Bronchial epithelial cell (primary cell): Measurements from ENCODE around the gene HOMEZ. TPM values are rescaled to one million over a fixed set of nuclear protein-coding genes. Genes with fewer than 3 reads are reported as not detected.
"Not testable (repeated sequence)": the region's sequence is repeated elsewhere in the genome, so short reads cannot be mapped to it uniquely, and the experiment has no call there.

ENCODE experiments used
- DNase-seq: peaks from one replicate; pipeline ENCODE4 v3.0.0-alpha.2; 2010; ENCODE audit warnings: low read depth
- FAIRE-seq: peaks from 2 replicates; lab custom pipeline; 2011; peaks lifted over from hg19 to GRCh38; lab: Jason Lieb, UNC
- H3K27me3 ChIP-seq: 2 replicates; pipeline ENCODE4 v1.5.1; 2011; ENCODE audit warnings: low read length; ENCODE audit not compliant: control insufficient read depth, insufficient read depth
- H3K36me3 ChIP-seq: 2 replicates; pipeline ENCODE4 v1.5.1; 2011; ENCODE audit warnings: low read length; ENCODE audit not compliant: control insufficient read depth, insufficient read depth
- H3K4me3 ChIP-seq: 2 replicates; pipeline ENCODE4 v1.5.1; 2011; ENCODE audit warnings: mild to moderate bottlenecking, low read depth, low read length, control low read depth
- CTCF ChIP-seq: IDR thresholded peaks from 2 replicates; pipeline ENCODE4 v1.5.1; 2011; ENCODE audit warnings: mild to moderate bottlenecking, moderate library complexity, low read length, control low read depth, inconsistent platforms; ENCODE audit not compliant: insufficient read depth, severe bottlenecking
- total RNA-seq: library from RNA; depleted of rRNA; stranded (reverse); fragments of >200 nt; gene quantifications from 2 replicates; pipeline ENCODE4 v1.2.1, GENCODE V29; 2014

Gene HOMEZ
- total RNA-seq, 1 donor from 2014 or later, result 5.0 TPM

DNA sequence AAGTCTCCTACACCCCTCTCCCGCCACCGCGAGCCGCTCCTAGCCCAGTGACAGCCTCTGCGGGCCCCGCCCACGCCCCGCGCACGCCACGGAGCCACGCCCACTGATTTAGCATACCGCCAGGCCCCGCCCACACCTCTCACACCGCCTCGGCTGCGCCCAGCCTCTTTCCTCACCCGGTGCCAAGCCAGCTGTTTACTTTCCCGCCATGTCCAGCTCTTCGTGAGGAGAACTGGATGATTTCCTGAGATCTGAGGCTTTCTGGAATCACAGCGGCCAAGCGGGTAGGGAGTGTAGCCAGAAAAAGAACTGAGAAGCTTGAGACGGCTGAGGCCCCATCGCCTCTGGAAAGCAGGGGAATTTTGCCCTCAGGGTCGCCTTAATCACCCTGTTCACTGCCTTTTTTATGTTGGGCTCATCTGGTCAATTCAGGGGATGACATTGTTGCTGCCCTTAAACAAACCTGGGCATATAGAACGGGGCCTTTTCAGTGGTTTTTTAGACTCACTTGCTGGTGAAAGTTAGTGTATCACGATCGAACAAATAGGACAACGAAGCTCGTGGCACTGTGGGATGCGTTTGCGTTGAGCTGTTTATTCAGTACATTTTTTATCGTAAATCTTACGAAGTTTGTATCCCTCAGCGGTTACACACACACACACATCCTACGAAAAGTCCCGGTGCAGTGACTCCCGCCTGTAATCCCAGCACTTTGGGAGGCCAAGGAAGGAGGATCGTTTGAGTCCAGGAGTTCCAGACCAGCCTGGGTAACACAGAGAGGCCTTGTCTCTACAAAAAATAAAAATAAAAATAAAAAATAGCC lies 47.9 kb downstream of the HOMEZ start, which contains the start of gene RNF212B:
RNF212B (plus strand) TSS at position 165 of the 823 bp plus-strand sequence. CDS start 2,410 bp downstream, outside the sequence.
- FAIRE-seq, result no peak

DNA sequence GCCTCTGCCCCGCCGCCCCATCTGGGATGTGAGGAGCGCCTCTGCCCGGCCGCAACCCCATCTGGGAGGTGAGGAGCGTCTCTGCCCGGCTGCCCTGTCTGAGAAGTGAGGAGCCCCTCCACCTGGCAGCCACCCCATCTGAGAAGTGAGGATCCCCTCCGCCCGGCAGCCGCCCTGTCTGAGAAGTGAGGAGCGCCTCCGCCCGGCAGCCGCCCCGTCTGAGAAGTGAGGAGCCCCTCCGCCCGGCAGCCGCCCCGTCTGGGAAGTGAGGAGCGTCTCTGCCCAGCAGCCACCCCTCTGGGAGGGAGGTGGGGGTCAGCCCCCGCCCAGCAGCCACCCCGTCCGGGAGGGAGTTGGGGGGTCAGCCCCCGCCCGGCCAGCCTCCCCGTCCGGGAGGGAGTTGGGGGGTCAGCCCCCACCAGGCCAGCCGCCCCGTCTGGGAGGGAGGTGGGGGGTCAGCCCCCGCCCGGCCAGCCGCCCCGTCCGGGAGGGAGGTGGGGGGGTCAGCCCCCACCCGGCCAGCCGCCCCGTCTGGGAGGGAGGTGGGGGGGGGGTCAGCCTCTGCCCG lies 53.6 kb downstream of the HOMEZ start:
- not testable (repeated sequence) for DNase-seq, H3K36me3 ChIP-seq, FAIRE-seq, H3K4me3 ChIP-seq, H3K27me3 ChIP-seq

More for the DNA sequence above, 47.9 kb downstream of the HOMEZ start, which contains the start of gene RNF212B:
- Histone ChIP-seq H3K36me3 (no peaks in the 10 kb centered on the region), H3K27me3 (no peaks in the 10 kb centered on the region), H3K4me3 (peak within 1 kb of the TSS; percentile 23)
- TF ChIP-seq CTCF, result no peak
- peak; percentile 71 for DNase-seq

GRCh38 chr14:23228812-23229211 lies 57.1 kb downstream of the HOMEZ start:
- H3K4me3 ChIP-seq, result no peak overlapping the region
- no peak for FAIRE-seq
- no peak for DNase-seq
- H3K27me3 ChIP-seq, result no peaks in the 10 kb centered on the region
- H3K36me3 ChIP-seq, result no peaks in the 10 kb centered on the region
- no peak for TF ChIP-seq CTCF

DNA sequence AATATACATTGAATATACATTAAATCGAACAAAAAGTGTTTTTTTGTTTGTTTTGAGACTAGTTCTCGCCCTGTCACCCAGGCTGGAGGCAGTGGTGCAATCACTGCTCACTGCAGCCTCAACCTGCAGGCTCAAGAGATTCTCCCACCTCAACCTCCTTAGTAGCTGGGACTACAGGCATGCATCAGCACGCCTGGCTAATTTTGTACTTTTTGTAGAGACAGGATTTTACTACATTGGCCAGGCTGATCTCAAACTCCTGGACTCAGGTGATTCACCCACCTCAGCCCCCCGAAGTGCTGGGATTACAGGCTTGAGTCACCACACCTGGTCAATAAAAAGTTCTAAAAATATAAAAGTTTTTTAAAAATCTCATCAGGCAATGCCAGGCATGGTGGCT lies 58.4 kb downstream of the HOMEZ start:
- no peak for TF ChIP-seq CTCF
- no peaks in the 10 kb centered on the region for H3K36me3 ChIP-seq
- DNase-seq (peak; percentile 71), FAIRE-seq (no peak)
- no peak overlapping the region for H3K4me3 ChIP-seq
- no peaks in the 10 kb centered on the region for H3K27me3 ChIP-seq

- H3K36me3 ChIP-seq, DNase-seq, FAIRE-seq, H3K27me3 ChIP-seq, H3K4me3 ChIP-seq: not testable (repeated sequence)
These were observed 61.0 kb downstream of the HOMEZ start for GRCh38 chr14:23224958-23225357.

Other genes starting within 250 kb of the HOMEZ start
- gene PSMB11, start 243.9 kb downstream of the HOMEZ start, total RNA-seq, result not detected in 2 replicates
- gene CDH24, start 228.6 kb downstream of the HOMEZ start, total RNA-seq, result 2.7 and 2.9 TPM in 2 replicates
- 45.3 and 45.5 TPM in 2 replicates for gene ACIN1, start 191.0 kb downstream of the HOMEZ start, total RNA-seq
- gene C14orf119, start 190.6 kb downstream of the HOMEZ start, total RNA-seq, result 51.9 and 59.1 TPM in 2 replicates
- gene CIROP, start 181.1 kb downstream of the HOMEZ start, total RNA-seq, result not detected in 2 replicates
- not detected in 2 replicates for gene CEBPE, start 166.9 kb downstream of the HOMEZ start, total RNA-seq
- gene SLC7A8, start 102.5 kb downstream of the HOMEZ start, total RNA-seq, result 1.1 and 9.0 TPM in 2 replicates
- gene RNF212B, start 48.2 kb downstream of the HOMEZ start, total RNA-seq, result not detected in 2 replicates
- 2.9 and 3.4 TPM in 2 replicates for gene PPP1R3E, start 16.7 kb upstream of the HOMEZ start, total RNA-seq
- gene BCL2L2, start 20.7 kb upstream of the HOMEZ start, total RNA-seq, result 25.0 and 31.7 TPM in 2 replicates
- gene PABPN1, start 35.3 kb upstream of the HOMEZ start, total RNA-seq, result 114 and 134 TPM in 2 replicates
- gene SLC22A17, start 66.8 kb upstream of the HOMEZ start, total RNA-seq, result 0.79 and 0.90 TPM in 2 replicates
- 2.4 and 5.4 TPM in 2 replicates for gene EFS, start 79.0 kb upstream of the HOMEZ start, total RNA-seq
- not detected in 2 replicates for gene IL25, start 86.7 kb upstream of the HOMEZ start, total RNA-seq
- not detected in 2 replicates for gene CMTM5, start 90.9 kb upstream of the HOMEZ start, total RNA-seq
- not detected in 2 replicates for gene MYH6, start 122.1 kb upstream of the HOMEZ start, total RNA-seq
- not detected in 2 replicates for gene MYH7, start 149.5 kb upstream of the HOMEZ start, total RNA-seq
- 61.6 and 67.4 TPM in 2 replicates for gene NGDN, start 183.6 kb upstream of the HOMEZ start, total RNA-seq